Adrenal gland (tissue), 12 donors: ENCODE results near the gene ZWILCH. TPM values are rescaled to one million over a fixed set of nuclear protein-coding genes. Genes with fewer than 3 reads are reported as not detected.
A peak's percentile ranks its signal among the peaks of the same experiment; 100 is the strongest.

Experiments
- DNase-seq, 7 donors: peaks; one replicate each; pipeline ENCODE4 v3.0.0-alpha.2; 2019 to 2020
- H3K27ac ChIP-seq, 5 donors: fragments of 200-600 bp; sonication (generic) in 4 of 5; 1 replicate in 3 of 5; 2 replicates in 2 of 5; pipeline versions ENCODE4 v1.5.1 to v1.8.0; 2016 to 2020; ENCODE audit warnings: mild to moderate bottlenecking in 1 of 5
- H3K27me3 ChIP-seq: fragments of 200-600 bp; 2 replicates; pipeline ENCODE4 v1.8.0; 2021
- H3K36me3 ChIP-seq, 2 donors: fragments of 200-600 bp; replicated peaks in 1 of 2; 1 replicate in 1 of 2; 2 replicates in 1 of 2; pipeline versions ENCODE4 v1.5.1 to v1.8.0; 2018 to 2022
- H3K4me1 ChIP-seq, 2 donors: fragments of 200-600 bp; replicated peaks in 1 of 2; 1 replicate in 1 of 2; 2 replicates in 1 of 2; pipeline versions ENCODE4 v1.5.1 to v1.8.0; 2018 to 2021
- H3K4me3 ChIP-seq, 4 donors: fragments of 200-600 bp; sonication (generic) in 3 of 4; one replicate each; pipeline ENCODE4 v1.5.1; 2016 to 2018
- H3K9me3 ChIP-seq, 3 donors: fragments of 200-600 bp; sonication (generic) in 1 of 3; replicated peaks in 1 of 3; 1 replicate in 2 of 3; 2 replicates in 1 of 3; pipeline versions ENCODE4 v1.5.1 to v1.8.0; 2016 to 2021
- POLR2A ChIP-seq, 2 donors: fragments of 450-650 bp; IDR thresholded peaks; one replicate each; pipeline ENCODE4 v1.6.1; 2017; ENCODE audit warnings: antibody characterized with exemption in 2 of 2, mild to moderate bottlenecking in 2 of 2, moderate library complexity in 1 of 2
- WGBS, 4 donors: extraction: QIAGEN DNeasy Blood & Tissue Kit in 2 of 4; methylation state at CpG; one replicate each; pipeline versions ENCODE4 v1.1.5 to v1.1.7; 2013 to 2017; 5-methylcytosine and 5-hydroxymethylcytosine counted together
- intact Hi-C, 2 donors: fragments of 100-400 bp; cut with DNase I; formaldehyde crosslinking; loops; one replicate each; pipeline versions ENCODE4 v1.14.1 to v1.15.0; 2022 to 2023
- polyA plus RNA-seq, 3 donors: library from polyadenylated mRNA; stranded (reverse); fragments of 200-250 nt in 2 of 3; fragments of 350-450 nt in 1 of 3; fragmentation: Illumina TruSeq in 1 of 3; extraction: RNeasy Lipid Tissue Mini Kit (QIAGEN cat#74804) in 1 of 3; gene quantifications; one replicate each; pipeline ENCODE4 v1.2.3, GENCODE V29; 2013 to 2014
- total RNA-seq, 9 donors: library from RNA; depleted of rRNA in 4 of 9; stranded (reverse); fragments of >200 nt in 4 of 9; fragments of 120-200 nt in 1 of 9; fragmentation: NEBNext Ultra II Directional in 1 of 9; extraction: Animal tissue kit (Norgen Biotek cat#: 25700) in 1 of 9; gene quantifications; one replicate each; pipeline versions ENCODE4 v1.1.0 to v1.2.4, GENCODE V29; 2013 to 2023
- TF ChIP-seq, protein P1 (sequence below), 6 experiments: fragments of 450-650 bp in 4 of 6; fragments of 200-600 bp in 2 of 6; sonication (generic) in 1 of 6; IDR thresholded peaks; 1 replicate in 5 of 6; 2 replicates in 1 of 6; pipeline versions ENCODE4 v1.5.1 to v1.8.0; 2016 to 2021; ENCODE audit warnings: antibody characterized with exemption in 6 of 6, mild to moderate bottlenecking in 2 of 6, moderate library complexity in 1 of 6
- donor health status: healthy with polysubstance abuse.
- donor health status: Bipolar disorder and iron deficiency.
- donor health status: DM: yes; HTN: yes; CAD: no.
- donor health status: DM: no; HTN: no; CAD: no.
- donor health status: DM: no; HTN: no; CAD: no.
- donor health status: DM: yes; HTN: yes; CAD: no.

The ZWILCH gene
- total and polyA plus RNA-seq, 12 donors = 1.1 to 11.4 (median 3.8) TPM

DNA sequence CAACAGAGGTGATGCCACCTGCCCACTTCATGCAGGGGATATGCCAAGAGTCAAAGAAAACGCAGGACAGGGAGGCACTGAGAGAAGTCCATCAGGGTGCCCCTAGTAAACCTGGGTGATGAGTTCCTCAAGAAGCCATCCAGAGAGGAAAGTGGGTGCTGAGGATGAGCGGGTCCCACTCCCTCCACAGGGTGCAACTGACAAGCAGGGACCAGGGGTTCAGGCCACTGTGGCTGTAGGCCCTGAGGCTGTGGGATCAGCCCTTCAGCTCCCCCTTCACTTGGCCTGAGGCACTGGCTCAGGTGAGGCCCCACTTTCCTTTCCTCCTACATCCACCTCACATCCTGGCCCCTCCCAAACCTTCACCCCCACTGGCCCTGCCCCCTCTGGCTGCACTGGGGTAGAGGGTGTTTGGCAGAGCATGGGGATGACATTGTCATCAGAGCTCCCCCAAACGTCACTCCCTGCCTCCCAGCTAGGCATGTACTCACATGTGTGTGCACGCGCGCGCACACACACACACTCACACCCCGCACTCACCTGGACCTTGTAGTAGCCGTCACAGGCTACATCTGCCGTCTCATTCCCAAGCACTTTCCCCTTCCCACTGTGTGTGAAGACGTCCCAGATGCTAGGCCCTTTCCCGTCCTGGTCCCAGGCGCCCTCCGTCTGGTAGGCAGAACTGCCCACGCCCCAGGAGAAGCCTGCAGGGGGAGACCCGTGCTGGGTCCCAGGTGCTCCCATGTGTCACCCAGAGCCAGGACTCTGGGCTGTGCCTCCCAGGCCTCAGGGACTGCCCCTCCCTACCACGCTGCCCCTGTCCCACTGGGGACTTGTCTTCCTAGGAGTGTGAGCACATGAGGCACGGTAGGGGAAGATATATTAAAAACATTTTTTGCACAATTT is 59.3 kb downstream of the ZWILCH start:
- no peaks in the 10 kb centered on the region for H3K36me3 ChIP-seq
- H3K4me1 ChIP-seq = peaks cover 0 to 3% of the 10 kb centered on the region in 2 donors
- no peak overlapping the region for H3K27ac ChIP-seq
- H3K4me3 ChIP-seq = no peak overlapping the region
- H3K27me3 ChIP-seq = no peaks in the 10 kb centered on the region
- DNase-seq = peak in 1 of 7 donors; percentile 15
- H3K9me3 ChIP-seq = no peaks in the 10 kb centered on the region
- WGBS, 4 donors = 84 to 95% (median 89%) methylated on average over 16 to 18 of the region's 18 CpGs
- no peak for TF ChIP-seq POLR2A (IDR thresholded peaks at IDR 0.05)
- TF ChIP-seq, protein P1, sequence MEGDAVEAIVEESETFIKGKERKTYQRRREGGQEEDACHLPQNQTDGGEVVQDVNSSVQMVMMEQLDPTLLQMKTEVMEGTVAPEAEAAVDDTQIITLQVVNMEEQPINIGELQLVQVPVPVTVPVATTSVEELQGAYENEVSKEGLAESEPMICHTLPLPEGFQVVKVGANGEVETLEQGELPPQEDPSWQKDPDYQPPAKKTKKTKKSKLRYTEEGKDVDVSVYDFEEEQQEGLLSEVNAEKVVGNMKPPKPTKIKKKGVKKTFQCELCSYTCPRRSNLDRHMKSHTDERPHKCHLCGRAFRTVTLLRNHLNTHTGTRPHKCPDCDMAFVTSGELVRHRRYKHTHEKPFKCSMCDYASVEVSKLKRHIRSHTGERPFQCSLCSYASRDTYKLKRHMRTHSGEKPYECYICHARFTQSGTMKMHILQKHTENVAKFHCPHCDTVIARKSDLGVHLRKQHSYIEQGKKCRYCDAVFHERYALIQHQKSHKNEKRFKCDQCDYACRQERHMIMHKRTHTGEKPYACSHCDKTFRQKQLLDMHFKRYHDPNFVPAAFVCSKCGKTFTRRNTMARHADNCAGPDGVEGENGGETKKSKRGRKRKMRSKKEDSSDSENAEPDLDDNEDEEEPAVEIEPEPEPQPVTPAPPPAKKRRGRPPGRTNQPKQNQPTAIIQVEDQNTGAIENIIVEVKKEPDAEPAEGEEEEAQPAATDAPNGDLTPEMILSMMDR (IDR thresholded peaks at IDR 0.05) = no peak
- intact Hi-C loops = no loop called here

GRCh38 chr15:66565141-66565641 is 60.1 kb downstream of the ZWILCH start:
- no peak overlapping the region for H3K4me3 ChIP-seq
- no peaks in the 10 kb centered on the region for H3K36me3 ChIP-seq
- no peak overlapping the region for H3K27ac ChIP-seq
- 79 to 93% (median 87%) methylated on average over 6 to 9 of the region's 9 CpGs for WGBS, 4 donors
- H3K9me3 ChIP-seq = no peaks in the 10 kb centered on the region
- peaks cover 0 to 3% of the 10 kb centered on the region in 2 donors for H3K4me1 ChIP-seq
- intact Hi-C loops = no loop called here
- TF ChIP-seq, protein P1 (IDR thresholded peaks at IDR 0.05) = no peak
- no peak for TF ChIP-seq POLR2A (IDR thresholded peaks at IDR 0.05)
- DNase-seq = peak in 1 of 7 donors; percentile 36
- H3K27me3 ChIP-seq = no peaks in the 10 kb centered on the region

- Histone ChIP-seq H3K27me3 (no peaks in the 10 kb centered on the region), H3K4me1 (peaks cover 0 to 3% of the 10 kb centered on the region in 2 donors), H3K27ac (no peak within 1 kb of the TSS), H3K9me3 (no peaks in the 10 kb centered on the region), H3K36me3 (no peaks in the 10 kb centered on the region), H3K4me3 (no peak within 1 kb of the TSS)
- WGBS, 4 donors = 56 to 63% (median 62%) methylated on average over 10 to 14 of the region's 14 CpGs
- intact Hi-C loops = no loop called here
- TF ChIP-seq, protein P1 (IDR thresholded peaks at IDR 0.05) = no peak
- TF ChIP-seq POLR2A (IDR thresholded peaks at IDR 0.05) = no peak
- peak in 1 of 7 donors; percentile 23 for DNase-seq
These were observed 60.6 kb downstream of the ZWILCH start, which contains the start of gene LCTL for GRCh38 chr15:66565741-66566144. Gene LCTL, minus strand, starts transcription at chr15:66565998. Its CDS starts 633 bp downstream, at chr15:66565365.

DNA sequence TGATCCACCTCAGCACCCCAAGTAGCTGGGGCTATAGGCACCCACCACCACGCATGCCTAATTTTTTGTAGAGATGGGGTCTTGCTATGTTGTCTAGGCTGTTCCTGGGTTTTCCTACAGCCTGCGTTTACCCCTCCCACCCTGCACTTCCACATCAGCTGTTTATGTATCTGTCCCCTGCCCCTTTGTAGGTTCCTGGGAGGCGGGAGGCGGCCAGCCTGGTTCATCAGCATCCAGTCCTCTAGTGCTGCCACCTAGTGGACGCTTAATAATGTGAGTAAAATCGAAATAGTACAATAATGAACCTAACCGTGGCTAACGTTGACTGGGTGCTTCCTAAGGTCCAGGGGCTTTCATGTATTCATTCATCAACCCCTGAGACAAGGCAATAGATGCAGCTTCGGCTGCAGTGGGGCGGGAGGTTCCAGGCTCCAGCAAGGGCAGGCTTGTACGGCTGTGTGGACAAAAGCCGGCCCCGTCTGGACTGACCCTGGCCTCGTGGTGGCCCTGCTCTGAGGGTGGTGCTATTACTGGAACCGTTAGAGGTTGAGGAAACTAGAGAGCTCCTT is 61.9 kb downstream of the ZWILCH start:
- H3K27ac ChIP-seq = no peak overlapping the region
- H3K9me3 ChIP-seq = no peaks in the 10 kb centered on the region
- intact Hi-C loops = no loop called here
- H3K4me1 ChIP-seq = peaks cover 0 to 3% of the 10 kb centered on the region in 2 donors
- no peaks in the 10 kb centered on the region for H3K36me3 ChIP-seq
- H3K4me3 ChIP-seq = no peak overlapping the region
- TF ChIP-seq, protein P1 (IDR thresholded peaks at IDR 0.05) = peak; percentile 44 to 75 (median 56)
- TF ChIP-seq POLR2A (IDR thresholded peaks at IDR 0.05) = no peak
- 11 to 23% (median 19%) methylated on average over 5 to 15 of the region's 15 CpGs for WGBS, 4 donors
- peak; percentile 42 to 77 (median 67) for DNase-seq
- H3K27me3 ChIP-seq = no peaks in the 10 kb centered on the region
